Measurements from ENCODE around the gene ADAM8. TPM values are rescaled to one million over a fixed set of nuclear protein-coding genes. Genes with fewer than 3 reads are reported as not detected.

ADAM8 gene
- total and polyA plus RNA-seq, 10 of the 15 experiments (the other 5 are each of a cell fraction or from before 2014, with no cell fraction given) = 0.37 to 92.7 (median 21.7) TPM

GRCh38 chr10:133281628-133282372 is 5.1 kb upstream of the ADAM8 start (continued):
- no peak for TF ChIP-seq RAD51 (IDR thresholded peaks at IDR 0.05)
- TF ChIP-seq PAX5 (IDR thresholded peaks at IDR 0.05; ENCODE audit: borderline replicate concordance, low read depth, low read length) = no peak
- no peak for TF ChIP-seq USF2 (IDR thresholded peaks at IDR 0.05; ENCODE audit: borderline replicate concordance, low read depth, low read length)

GRCh38 chr10:133281084-133281483 is 4.4 kb upstream of the ADAM8 start:
- peaks cover 23% of the 10 kb centered on the region for H3K4me1 ChIP-seq (ENCODE audit: control insufficient read depth, insufficient read depth, low read length)
- intact Hi-C loops (cut with micrococcal nuclease; ENCODE audit: unreplicated experiment) (no loop called here), in situ Hi-C loops (cut with MboI) (no loop called here)
- SMC1A ChIA-PET (ENCODE audit: uncharacterized antibody, unreplicated experiment) = no interaction called here
- RAD21 ChIA-PET (ENCODE audit: unreplicated experiment) = no interaction called here
- H3K27me3 ChIP-seq (replicated peaks in 1 of 2; ENCODE audit: control insufficient read depth in 2 of 2, insufficient read depth in 2 of 2, low read length in 1 of 2) = no peaks in the 10 kb centered on the region
- H3K36me3 ChIP-seq (ENCODE audit: control insufficient read depth in 2 of 2, insufficient read depth in 2 of 2, low read length in 1 of 2) = peaks cover 8 to 21% of the 10 kb centered on the region in 2 experiments
- H3K9ac ChIP-seq (ENCODE audit: control insufficient read depth, insufficient read depth, low read length) = no peak overlapping the region
- DNase-seq (ENCODE audit: low read depth, low spot score) = no peak
- H3K4me3 ChIP-seq = no peak overlapping the region
- no peak for FAIRE-seq
- no TSS peak for BruUV-seq (replicated peaks)
- H2AFZ ChIP-seq (ENCODE audit: control insufficient read depth, low read depth, low read length) = no peak overlapping the region
- 96% methylated on average over 13 of the region's 15 CpGs for WGBS (ENCODE audit: insufficient coverage, insufficient replicate concordance, low lambda C conversion rate, missing lambda C conversion rate)
- ATAC-seq = no peak
- no peak overlapping the region for H3K27ac ChIP-seq (ENCODE audit: control insufficient read depth, insufficient read depth)
- POLR2A ChIA-PET = no interaction called here
- TF ChIP-seq SMAD5 (IDR thresholded peaks at IDR 0.05; ENCODE audit: low read depth) = no peak
- H3K79me2 ChIP-seq (ENCODE audit: control insufficient read depth, insufficient read depth, low read length) = peaks cover 3% of the 10 kb centered on the region
- H3K4me2 ChIP-seq (ENCODE audit: control insufficient read depth, insufficient read depth) = no peak overlapping the region
- H4K20me1 ChIP-seq (ENCODE audit: control insufficient read depth, insufficient read depth) = no peaks in the 10 kb centered on the region
- CTCF ChIA-PET = no interaction called here
- H3K9me3 ChIP-seq (replicated peaks; ENCODE audit: control insufficient read depth, insufficient read depth, low read length) = no peaks in the 10 kb centered on the region
